ENCODE data around the gene ATG9A.
"Not testable (repeated sequence)": the region's sequence is repeated elsewhere in the genome, so short reads cannot be mapped to it uniquely, and the experiment has no call there.

Gene ATG9A, protein sequence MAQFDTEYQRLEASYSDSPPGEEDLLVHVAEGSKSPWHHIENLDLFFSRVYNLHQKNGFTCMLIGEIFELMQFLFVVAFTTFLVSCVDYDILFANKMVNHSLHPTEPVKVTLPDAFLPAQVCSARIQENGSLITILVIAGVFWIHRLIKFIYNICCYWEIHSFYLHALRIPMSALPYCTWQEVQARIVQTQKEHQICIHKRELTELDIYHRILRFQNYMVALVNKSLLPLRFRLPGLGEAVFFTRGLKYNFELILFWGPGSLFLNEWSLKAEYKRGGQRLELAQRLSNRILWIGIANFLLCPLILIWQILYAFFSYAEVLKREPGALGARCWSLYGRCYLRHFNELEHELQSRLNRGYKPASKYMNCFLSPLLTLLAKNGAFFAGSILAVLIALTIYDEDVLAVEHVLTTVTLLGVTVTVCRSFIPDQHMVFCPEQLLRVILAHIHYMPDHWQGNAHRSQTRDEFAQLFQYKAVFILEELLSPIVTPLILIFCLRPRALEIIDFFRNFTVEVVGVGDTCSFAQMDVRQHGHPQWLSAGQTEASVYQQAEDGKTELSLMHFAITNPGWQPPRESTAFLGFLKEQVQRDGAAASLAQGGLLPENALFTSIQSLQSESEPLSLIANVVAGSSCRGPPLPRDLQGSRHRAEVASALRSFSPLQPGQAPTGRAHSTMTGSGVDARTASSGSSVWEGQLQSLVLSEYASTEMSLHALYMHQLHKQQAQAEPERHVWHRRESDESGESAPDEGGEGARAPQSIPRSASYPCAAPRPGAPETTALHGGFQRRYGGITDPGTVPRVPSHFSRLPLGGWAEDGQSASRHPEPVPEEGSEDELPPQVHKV

DNA sequence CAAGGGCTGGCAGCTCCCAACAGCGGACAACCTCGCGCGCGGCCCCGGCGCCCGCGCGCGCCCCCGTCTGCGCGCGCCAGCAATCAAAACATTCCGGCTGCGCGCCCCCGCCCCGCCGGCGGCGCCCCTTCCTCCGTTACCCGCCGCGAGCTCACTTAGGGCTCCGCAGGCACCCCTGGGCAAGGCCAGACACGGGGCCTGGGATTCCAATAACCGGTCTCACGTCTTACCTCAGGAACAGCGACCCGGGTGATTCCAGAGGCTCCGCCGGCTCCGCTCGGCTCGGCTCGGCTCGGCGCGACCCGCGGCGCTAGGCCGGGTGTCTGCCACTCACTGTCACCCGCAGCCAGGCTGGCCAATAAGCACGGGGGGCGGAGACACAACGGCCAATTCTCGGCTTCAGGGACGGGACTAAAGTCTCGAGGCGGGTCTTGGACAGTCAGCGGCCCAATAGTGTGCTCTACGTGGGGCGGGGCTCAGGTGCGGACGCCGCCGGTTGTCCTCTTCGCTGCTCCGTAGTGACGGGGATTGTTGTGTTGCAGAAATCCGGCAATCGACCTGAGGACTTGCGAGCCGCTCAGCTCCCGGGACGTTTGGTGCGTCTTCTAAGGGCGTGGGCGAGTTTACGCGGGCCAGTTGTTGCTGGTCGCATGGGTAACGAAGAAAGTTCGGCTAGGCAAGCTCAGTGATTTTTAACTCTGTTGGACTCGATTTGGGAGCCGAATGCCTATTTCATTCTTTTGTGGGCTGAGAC, at the start of gene ATG9A, which contains the start of gene ANKZF1:
ATG9A (minus strand) TSS at position 332 of the 754 bp plus-strand sequence. CDS start 1,612 bp downstream, outside the sequence.
ANKZF1 (plus strand) TSS at position 502 of the 754 bp plus-strand sequence. CDS start 452 bp downstream, outside the sequence.
- DNase-seq, result peak; percentile 99

DNA sequence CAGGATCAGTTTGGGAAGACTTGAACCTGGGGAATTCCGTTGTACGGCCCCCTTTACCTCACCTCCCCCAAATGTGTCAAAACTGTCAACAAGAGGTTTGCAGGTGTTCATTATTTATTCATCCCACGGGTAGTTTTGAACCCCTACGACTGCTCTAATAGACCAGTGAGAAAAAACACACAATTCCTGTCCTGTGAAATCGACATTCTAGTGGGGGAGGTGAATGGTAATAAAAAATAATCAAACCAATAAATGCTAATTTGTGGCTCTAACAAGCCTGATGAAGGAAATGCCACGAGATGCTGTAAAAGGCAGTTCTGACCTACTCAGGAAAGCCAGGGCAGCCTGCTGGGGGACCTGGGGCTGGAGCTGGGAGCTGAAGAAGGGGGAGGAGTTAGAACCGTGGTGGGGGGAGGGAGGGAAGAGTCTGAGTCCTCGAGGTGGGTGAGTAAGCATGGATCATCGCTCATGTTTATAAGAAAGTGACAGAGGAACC, 49.3 kb upstream of the ATG9A start:
- DNase-seq, result no peak

DNA sequence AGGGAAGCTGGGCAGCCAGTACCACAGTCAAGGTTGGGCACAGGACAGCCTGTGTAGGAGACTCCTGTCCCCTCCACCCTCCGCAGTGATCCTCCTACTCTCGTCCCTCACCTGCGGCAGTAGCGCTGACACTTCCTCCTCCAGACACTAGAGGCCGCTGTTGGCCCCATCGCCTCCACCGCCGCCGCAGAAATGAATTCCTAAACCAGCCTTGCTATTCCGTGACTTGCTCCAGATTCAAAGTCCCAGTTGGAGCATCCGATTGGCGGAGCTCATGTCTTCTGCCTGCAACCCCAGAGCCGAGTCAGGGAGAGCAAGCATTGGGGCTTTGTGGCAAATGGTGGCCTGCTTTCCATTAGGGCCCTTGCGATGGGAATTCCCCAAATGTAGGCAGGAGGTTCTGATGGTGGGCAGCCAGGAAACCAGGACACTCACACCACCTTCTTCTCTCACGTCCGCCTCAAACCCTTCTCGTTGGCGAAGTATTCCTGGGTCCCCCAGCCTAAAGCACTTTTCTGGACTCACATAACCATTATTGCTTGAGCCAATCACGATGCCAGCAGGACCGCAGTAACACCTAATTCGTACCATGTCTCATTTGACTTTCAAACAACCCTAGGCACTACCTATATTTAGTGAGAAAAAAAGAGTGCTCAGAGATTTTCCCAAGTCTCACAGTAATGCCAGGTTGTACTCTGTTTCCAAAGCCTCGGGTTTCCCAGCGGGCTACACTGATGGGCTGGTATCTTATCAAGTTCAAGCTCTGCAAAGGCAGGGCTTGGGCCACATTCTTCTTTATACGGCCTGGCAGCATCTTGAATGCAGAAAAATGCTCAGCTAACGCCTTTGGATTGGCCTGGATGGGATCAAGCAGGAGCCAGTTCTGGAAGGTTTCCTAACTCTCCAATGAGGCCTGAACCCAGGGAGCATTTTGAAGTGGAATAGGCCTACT, 48.5 kb upstream of the ATG9A start:
- DNase-seq, result peak; percentile 42 to 80

DNA sequence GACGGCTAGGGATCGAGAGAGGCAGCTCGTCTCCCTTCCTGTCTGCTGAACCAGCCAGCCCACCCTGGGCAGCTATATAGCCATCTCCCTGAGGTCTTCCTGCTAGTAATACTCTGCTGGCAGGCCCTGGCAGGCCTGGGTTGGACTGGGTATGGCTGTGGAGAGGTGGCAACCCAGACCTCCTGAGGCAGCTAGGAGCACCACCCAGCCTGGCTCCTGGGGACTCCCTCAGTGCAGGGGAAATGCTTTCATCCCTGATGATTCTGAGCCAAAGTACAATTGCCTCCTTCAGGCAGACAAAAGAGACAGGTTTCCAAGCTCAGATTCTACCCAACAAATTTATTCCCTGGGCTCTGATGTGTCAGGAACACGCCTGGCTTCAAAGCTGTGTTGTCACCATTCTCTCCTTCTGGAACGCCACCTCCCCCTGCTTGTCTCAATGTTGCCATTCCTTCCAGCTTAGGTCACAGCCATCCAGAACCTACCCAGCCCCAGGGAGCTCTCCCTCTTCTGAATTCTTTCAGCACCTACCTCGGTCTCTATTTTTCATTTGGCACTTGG, 45.0 kb upstream of the ATG9A start:
- no peak for DNase-seq

DNA sequence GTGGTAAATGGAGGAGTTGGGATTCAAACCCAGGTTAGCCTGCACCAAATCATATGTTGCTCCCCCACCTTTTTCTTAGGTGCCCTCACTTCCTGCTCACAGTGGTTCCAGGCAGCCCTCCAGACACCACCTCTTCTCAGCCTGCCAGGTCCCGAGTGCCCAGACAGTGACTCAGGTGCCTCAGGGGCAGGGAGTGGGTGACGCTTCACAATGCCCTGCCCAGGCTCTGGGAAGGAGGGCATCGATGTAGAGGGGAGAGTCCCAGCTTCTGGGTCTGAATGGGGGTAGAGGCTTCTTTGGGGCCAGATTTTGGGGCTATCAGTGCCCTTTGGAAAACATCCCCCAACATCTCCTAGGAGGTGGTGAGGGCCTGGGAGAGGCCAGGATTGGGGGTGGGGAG, 44.5 kb upstream of the ATG9A start:
- no peak for DNase-seq

DNA sequence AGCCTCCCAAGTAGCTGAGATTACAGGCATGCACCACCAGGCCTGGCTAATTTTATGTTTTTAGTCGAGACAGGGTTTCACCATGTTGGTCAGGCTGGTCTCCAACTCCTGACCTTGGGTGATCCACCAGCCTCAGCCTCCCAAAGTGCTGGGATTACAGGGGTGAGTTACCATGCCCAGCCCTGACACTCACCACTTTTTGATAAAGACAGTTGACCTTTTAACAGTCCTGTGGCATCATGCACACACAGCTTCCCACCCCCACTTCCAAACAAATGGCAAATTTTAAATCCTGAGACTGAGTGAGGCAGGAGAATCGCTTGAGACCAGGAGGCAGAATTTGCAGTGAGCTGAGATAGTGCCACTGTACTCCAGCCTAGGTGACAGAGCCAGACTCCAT, 43.6 kb upstream of the ATG9A start:
- DNase-seq, result no peak

DNA sequence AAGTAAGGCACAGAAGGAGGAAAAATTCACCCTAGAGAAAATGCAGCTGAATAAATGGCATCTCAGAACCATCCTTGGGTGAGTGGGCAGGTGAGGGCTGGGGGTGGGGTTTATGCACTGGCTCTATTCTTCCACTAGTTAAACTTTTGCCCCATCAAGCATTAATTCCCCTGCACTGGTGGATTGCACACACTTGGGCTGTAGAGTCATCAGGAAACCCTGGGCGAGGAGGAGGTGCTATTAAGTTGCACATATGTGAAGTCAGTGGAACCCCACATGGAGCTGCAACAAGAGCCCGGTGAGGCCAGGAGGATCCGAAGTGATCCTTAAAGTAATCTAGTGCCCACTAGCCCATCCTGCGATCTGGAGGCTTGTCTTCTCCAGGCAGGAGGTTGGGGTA, 42.9 kb upstream of the ATG9A start:
- DNase-seq, result no peak

DNA sequence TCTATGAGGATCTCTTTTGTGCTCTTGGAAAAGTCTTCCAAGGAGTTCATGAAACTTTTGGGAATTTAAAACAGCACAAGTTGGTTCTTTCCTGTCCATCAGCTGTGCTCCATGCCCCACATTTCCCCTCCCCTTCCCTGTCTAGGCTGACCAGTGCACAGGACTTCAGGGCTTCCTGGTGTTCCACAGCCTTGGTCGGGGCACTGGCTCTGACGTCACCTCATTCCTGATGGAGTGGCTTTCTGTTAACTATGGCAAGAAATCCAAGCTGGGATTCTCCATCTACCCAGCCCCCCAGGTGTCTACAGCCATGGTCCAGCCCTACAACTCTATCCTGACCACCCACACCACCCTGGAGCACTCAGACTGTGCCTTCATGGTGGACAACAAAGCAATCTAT, 41.6 kb upstream of the ATG9A start:
- no peak for DNase-seq

DNA sequence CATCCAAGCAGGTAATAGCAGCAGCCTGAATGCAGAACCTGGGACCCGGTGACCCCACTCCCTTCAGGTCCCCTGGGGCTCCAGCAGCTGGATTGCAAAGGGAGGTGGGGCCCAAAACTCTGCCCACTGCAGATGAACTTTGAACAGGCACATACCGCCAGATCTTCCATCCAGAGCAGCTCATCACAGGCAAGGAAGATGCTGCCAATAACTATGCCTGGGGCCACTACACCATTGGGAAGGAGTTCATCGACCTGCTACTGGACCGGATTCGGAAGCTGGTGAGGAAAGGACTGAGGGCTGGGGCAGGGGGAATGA, 40.6 kb upstream of the ATG9A start:
- no peak for DNase-seq

DNA sequence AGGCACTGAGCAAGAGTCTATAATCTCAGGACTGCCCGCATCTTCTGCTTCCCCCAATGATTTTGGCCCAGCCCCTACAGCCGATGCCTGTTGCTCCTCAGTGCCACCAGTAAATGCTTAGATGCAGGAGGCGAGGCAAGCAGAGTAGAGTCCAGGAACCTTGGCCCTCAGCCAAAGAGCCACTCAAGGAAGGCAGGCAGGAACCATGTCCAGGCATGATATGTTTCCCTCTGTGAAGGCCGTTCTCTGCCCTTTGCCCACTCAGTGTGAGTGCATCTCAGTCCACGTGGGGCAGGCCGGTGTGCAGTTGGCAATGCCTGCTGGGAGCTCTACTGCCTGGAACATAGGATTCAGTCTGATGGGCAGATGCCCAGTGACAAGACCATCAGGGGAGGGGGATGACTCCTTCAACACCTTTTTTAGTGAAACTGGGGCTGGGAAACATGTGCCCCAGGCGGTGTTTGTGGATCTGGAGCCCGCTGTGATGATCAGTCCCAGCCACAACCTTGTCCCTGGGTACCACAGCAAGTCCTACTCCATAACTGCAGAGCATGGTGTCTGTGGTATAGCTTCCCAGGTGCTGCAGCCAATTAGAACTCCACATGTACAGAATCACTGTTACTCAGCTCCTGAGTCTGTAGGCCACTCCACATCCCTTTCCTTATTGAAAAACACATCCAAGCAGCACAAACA, 40.1 kb upstream of the ATG9A start:
- no peak for DNase-seq

DNA sequence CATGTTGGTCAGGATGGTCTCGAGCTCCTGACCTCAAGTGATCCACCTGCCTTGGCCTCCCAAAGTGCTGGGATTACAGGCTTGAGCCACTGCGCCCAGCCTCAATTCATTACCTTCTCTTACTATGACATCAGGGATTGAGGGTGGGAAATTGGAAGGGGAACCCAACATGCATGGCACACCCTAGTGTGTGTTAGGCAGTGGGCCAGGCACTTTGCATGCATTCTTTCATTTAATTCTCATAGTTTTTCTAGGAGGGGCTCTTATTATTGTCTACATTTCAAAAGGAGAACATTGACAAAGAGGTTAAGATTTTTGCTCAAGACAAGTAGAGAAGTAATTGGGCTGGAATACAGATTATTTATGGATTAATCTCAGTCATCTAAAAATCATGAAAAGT, 38.9 kb upstream of the ATG9A start:
- DNase-seq, result no peak

DNA sequence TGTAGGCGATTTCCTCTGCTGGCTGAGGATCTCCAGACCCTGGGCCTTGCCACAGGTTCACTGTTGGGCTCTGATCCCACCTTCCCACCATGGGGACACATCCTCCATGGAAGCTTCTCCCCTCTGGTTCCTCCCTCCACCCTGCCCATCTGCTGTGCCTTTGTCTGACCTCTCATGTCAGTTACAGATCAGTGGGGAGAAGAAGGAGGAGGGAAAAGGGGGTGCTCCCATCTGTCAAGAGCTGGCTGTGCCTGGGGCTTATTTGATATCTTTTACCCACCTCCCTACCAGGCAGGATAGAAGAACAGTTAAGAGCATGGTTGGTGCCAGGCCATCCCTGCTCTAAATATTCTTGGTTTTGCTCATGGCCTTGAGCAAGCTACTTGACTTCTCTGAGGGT, 37.5 kb upstream of the ATG9A start:
- no peak for DNase-seq

DNA sequence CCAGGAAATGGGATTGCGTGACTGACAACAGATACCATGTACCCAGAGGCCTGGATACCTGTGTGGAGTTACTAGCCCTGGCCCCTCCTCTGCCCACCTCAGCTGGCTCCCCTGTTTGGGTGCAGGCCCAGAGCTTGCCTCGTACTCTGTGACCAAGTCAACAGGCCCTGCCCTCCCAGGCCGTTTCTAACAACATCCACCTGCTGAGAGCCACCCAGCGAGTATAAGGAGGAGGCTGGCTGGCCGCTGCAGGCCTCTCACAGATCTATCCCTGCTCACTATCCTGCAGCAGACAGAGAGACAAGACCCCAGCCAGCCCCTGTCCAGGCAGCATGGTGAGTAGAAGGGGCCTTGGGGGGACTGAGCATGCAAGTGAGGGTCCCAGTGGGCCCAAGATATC, 36.8 kb upstream of the ATG9A start:
- no peak for DNase-seq

DNA sequence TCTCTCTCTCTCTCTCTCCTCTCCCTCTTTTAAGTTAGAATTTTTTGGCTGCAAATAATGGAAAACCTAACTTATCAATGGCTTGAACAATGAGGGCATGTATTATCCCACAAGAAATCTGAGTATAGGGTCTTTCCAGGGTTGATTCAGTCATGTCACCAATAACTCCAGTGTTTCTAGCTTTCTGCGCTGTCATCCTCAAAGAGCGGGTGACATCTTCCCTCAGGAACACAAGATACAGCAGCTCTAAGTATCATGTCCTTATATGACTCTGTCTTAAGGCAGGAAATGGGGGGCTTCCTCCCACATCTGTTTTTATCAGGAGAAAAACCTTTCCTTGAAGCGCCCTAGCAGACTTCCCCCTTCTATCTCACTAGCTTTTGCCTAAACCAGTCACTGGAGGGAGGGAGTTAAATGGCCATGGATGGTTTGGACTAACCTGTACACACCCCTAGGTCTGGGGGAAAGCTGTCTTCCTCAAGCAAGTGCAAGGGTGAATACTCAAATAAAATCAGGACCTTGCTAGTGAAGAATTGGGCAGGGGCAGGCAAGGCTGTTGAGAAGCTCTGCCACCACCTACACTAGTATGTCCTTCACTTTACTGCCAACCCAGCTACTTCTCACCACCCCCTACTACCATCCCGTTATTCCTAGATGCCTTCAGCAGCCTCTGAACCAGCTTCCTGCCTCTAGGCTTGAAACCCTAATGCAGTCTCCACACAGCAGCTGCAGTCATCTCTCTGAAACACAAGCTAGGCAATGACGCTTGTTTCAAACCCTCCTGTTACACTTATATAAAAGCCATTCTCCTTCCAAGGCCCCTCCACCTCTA, 31.8 kb upstream of the ATG9A start:
- DNase-seq, result no peak

DNA sequence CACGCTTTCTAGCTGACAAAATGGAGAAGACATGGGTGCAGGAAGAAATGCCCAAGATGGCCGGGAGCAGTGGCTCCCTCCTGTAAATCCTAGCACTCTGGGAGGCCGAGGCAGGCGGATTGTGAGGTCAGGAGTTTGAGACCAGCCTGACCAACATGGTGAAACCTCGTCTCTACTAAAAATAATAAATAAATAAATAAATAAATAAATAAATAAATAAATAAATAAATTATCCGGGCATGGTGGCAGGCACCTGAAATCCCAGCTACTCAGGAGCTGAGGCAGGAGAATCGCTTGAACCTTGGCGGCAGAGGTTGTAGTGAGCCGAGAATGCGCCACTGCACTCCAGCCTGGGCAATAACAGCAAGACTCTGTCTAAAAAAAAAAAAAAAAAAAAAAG, 29.5 kb upstream of the ATG9A start:
- DNase-seq, result not testable (repeated sequence)

DNA sequence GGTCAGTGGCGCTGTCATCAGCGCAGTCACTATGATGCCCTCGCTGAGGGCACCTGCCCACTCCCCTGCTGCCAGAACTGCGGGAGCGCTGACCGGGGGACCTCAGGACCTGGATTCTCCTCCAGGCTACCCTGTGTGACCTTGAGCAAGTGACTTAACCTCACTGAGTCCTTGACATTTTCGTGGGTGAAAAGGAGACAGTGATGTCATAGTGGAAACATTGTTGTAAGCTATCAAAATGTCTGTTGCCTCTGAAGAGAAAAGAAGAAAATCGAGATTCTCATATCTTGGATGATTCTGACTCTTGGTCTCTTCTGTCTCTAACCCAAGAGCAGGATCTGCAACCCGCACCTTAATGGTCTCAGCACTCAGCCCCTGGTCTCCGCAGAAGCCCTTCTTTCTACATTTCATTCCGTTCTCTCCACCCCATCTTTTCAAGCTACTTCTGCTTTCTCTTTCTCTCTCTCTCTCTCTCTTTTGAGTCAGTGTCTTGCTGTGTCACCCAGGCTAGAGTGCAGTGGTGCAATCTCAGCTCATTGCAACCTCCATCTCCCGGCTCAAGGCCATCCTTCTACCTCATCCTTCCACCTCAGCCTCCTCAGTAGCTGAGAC, 25.3 kb upstream of the ATG9A start:
- DNase-seq, result peak; percentile 63 to 70

DNA sequence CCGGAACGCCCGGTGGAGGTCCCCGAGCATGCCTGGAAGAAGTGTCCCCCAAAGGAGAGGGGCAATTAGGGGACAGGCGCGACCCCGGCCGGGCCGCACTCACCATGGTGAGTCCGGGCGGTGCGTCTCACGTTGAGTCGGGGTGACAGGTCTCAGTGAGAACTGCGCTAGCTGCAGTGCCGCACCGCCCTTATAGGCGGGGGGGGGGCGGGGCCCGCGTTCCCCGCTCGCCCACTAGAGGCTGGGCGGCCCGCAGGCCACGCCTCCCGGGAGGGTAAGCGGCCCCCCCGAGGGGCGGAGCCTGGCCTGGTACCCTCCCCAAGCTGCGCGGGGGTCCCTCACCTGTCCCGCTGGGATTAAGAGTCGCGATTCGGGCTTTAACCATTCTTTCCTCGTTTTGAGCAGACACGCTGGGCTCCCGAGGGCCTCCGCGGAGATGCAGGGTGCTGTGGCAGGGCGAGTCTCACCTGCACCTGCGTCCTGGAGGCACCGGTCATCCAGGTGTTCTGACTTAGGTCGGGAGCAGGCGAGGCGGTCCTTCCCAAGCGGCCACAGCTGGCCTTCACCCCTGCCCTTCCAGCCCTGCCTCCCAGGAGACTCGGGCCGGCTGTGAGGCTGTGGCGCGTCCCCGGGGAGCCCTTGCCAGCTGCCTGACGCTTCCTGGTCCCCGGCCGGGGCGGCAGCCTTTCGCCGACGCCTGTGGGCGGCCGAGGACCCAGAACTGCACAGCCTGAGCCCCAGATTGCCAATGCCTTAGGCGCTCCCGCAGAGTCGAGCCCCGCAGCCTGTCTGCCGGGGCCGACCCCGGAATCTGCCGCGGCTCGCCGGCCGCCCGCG, 24.5 kb upstream of the ATG9A start, which contains the start of gene TUBA4A:
TUBA4A (minus strand) TSS at position 166 of the 837 bp plus-strand sequence; CDS start at position 106, 60 bp downstream.
- peak; percentile 77 to 87 for DNase-seq

Measured in inflammatory macrophage treated with lipopolysaccharide for 1 hour (primary cell).